ENCODE results near the gene MORN5. TPM values are rescaled to one million over a fixed set of nuclear protein-coding genes. Genes with fewer than 3 reads are reported as not detected.
"Not testable (repeated sequence)": the region's sequence is repeated elsewhere in the genome, so short reads cannot be mapped to it uniquely, and the experiment has no call there.

Gene MORN5
- not detected for total RNA-seq

- ATAC-seq (peak; percentile 99), DNase-seq (ENCODE audit: low spot score) (peak; percentile 97)
Measured at GRCh38 chr9:122159026-122159924, at the start of gene MORN5, which contains the start of gene NDUFA8. Gene MORN5, plus strand, starts transcription at chr9:122159908. Its CDS starts 65 bp downstream, at chr9:122159973. Gene NDUFA8, minus strand, starts transcription at chr9:122159779. Its CDS starts 102 bp downstream, at chr9:122159677.

- ATAC-seq (no peak), DNase-seq (ENCODE audit: low spot score) (no peak)
Measured at GRCh38 chr9:122110100-122110833, 49.4 kb upstream of the MORN5 start.

GRCh38 chr9:122111413-122112085 lies 48.2 kb upstream of the MORN5 start:
- ATAC-seq = no peak
- no peak for DNase-seq (ENCODE audit: low spot score)

GRCh38 chr9:122112238-122112637 lies 47.5 kb upstream of the MORN5 start:
- no peak for ATAC-seq
- DNase-seq (ENCODE audit: low spot score) = no peak

- no peak for ATAC-seq
Measured at GRCh38 chr9:122113574-122113973, 46.1 kb upstream of the MORN5 start.

GRCh38 chr9:122115176-122116035 lies 44.3 kb upstream of the MORN5 start:
- ATAC-seq (no peak), DNase-seq (ENCODE audit: low spot score) (no peak)

More at GRCh38 chr9:122113574-122113973, 46.1 kb upstream of the MORN5 start:
- no peak for DNase-seq (ENCODE audit: low spot score)

- DNase-seq (ENCODE audit: low spot score) (no peak), ATAC-seq (no peak)
Measured at GRCh38 chr9:122116040-122116439, 43.7 kb upstream of the MORN5 start.

- DNase-seq (ENCODE audit: low spot score) = no peak
- ATAC-seq = no peak
Measured at GRCh38 chr9:122116448-122117173, 43.1 kb upstream of the MORN5 start.

- DNase-seq (ENCODE audit: low spot score); ATAC-seq: not testable (repeated sequence)
Measured at GRCh38 chr9:122117241-122117640, 42.5 kb upstream of the MORN5 start.

- ATAC-seq (no peak), DNase-seq (ENCODE audit: low spot score) (no peak)
Measured at GRCh38 chr9:122118343-122119165, 41.2 kb upstream of the MORN5 start.

GRCh38 chr9:122119166-122119521 lies 40.6 kb upstream of the MORN5 start:
- ATAC-seq = no peak
- no peak for DNase-seq (ENCODE audit: low spot score)

- ATAC-seq (no peak), DNase-seq (ENCODE audit: low spot score) (no peak)
Measured at GRCh38 chr9:122119721-122120120, 40.0 kb upstream of the MORN5 start.

- ATAC-seq = no peak
Measured at GRCh38 chr9:122120316-122121071, 39.2 kb upstream of the MORN5 start.

GRCh38 chr9:122121391-122121790 lies 38.3 kb upstream of the MORN5 start:
- no peak for DNase-seq (ENCODE audit: low spot score)
- no peak for ATAC-seq

More at GRCh38 chr9:122120316-122121071, 39.2 kb upstream of the MORN5 start:
- DNase-seq (ENCODE audit: low spot score) = no peak

- DNase-seq (ENCODE audit: low spot score) (no peak), ATAC-seq (no peak)
Measured at GRCh38 chr9:122121931-122122330, 37.8 kb upstream of the MORN5 start.

GRCh38 chr9:122122468-122122867 lies 37.2 kb upstream of the MORN5 start:
- DNase-seq (ENCODE audit: low spot score) (no peak), ATAC-seq (no peak)

- ATAC-seq (peak; percentile 83), DNase-seq (ENCODE audit: low spot score) (peak; percentile 61)
Measured at GRCh38 chr9:122122903-122123632, 36.6 kb upstream of the MORN5 start.
